ENCODE results near the gene ATP1A2. TPM values are rescaled to one million over a fixed set of nuclear protein-coding genes. Genes with fewer than 3 reads are reported as not detected.

Gene ATP1A2
- total and polyA plus RNA-seq, 2 experiments from 2014 or later, result 4.9 to 17.7 TPM

DNA sequence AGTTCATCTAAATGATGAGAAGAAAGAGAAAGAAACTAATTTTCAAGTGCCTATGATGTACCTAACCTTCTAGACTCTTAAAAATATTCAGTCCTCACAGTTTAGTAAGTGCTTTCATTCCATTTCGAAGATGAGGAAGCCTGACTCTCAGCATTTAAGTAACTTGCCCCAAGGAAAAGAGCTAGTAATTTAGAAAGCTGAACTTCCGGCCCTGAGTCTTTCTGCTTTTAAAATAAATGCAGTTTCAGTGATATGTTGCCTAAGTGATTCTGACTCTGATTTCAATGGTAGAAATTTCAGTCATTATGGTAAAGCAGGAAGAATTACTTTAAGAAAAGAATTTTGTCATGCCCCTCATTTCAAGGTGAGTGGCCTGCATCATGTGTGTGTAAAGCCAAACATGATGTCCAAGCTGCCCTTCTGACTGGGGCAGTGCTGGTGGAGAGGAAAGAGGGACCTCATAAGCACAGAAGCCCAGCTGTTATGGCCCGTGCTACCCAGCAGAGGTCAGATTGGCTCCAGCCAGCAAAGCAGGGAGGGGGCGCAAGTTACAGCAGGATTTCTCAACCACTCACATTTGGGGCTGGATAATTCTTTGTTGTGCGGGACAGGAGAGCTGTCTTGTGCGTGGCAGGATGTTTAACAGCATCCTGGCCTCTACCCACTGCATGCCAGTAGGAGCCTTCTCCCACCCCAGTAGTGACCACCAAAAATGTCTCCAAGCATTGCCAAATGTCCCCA is 46.6 kb downstream of the ATP1A2 start:
- Histone ChIP-seq H3K27ac (ENCODE audit: low read depth) (no peak overlapping the region), H3K79me2 (replicated peaks; ENCODE audit: insufficient read depth) (no peaks in the 10 kb centered on the region), H3K36me3 (ENCODE audit: insufficient read depth) (no peaks in the 10 kb centered on the region), H2AFZ (peak overlapping the region; percentile 84), H3K4me2 (peak overlapping the region; percentile 35; the same call in 1 of the 2 replicates), H3F3A (replicated peaks; ENCODE audit: low read depth) (no peaks in the 10 kb centered on the region), H3K4me3 (no peak overlapping the region), H3K27me3 (ENCODE audit: insufficient read depth) (no peaks in the 10 kb centered on the region), H3K4me1 (ENCODE audit: insufficient read depth) (peaks cover 6% of the 10 kb centered on the region), H3K9me2 (ENCODE audit: insufficient read depth) (no peaks in the 10 kb centered on the region), H4K20me1 (replicated peaks; ENCODE audit: insufficient read depth) (no peaks in the 10 kb centered on the region)
- Mint-ChIP-seq H3K27ac (no peak overlapping the region), H3K9me3 (no peaks in the 10 kb centered on the region), H3K36me3 (ENCODE audit: low read depth) (no peaks in the 10 kb centered on the region), H3K4me1 (peaks cover 18% of the 10 kb centered on the region), H3K4me3 (no peak overlapping the region), H3K27me3 (ENCODE audit: insufficient read depth, low read depth, poor library complexity) (peaks cover 9% of the 10 kb centered on the region)
- peak; percentile 91 for DNase-seq (ENCODE audit: low spot score)
- ATAC-seq, result peak; percentile 99
- TF ChIP-seq NANOG (IDR thresholded peaks at IDR 0.05; ENCODE audit: borderline replicate concordance), result no peak
- TF ChIP-seq, protein P1, sequence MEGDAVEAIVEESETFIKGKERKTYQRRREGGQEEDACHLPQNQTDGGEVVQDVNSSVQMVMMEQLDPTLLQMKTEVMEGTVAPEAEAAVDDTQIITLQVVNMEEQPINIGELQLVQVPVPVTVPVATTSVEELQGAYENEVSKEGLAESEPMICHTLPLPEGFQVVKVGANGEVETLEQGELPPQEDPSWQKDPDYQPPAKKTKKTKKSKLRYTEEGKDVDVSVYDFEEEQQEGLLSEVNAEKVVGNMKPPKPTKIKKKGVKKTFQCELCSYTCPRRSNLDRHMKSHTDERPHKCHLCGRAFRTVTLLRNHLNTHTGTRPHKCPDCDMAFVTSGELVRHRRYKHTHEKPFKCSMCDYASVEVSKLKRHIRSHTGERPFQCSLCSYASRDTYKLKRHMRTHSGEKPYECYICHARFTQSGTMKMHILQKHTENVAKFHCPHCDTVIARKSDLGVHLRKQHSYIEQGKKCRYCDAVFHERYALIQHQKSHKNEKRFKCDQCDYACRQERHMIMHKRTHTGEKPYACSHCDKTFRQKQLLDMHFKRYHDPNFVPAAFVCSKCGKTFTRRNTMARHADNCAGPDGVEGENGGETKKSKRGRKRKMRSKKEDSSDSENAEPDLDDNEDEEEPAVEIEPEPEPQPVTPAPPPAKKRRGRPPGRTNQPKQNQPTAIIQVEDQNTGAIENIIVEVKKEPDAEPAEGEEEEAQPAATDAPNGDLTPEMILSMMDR (conservative IDR thresholded peaks at IDR 0.05; ENCODE audit: low read depth in 2 of 2), result peak; percentile 82 to 98
- TF ChIP-seq JUNB (IDR thresholded peaks at IDR 0.05; ENCODE audit: unreplicated experiment), result no peak
- TF ChIP-seq POLR2AphosphoS5 (IDR thresholded peaks at IDR 0.05; ENCODE audit: low read depth), result no peak
- TF ChIP-seq EZH2 (IDR thresholded peaks at IDR 0.05; ENCODE audit: low read depth, unreplicated experiment), result no peak
- TF ChIP-seq, protein P2, sequence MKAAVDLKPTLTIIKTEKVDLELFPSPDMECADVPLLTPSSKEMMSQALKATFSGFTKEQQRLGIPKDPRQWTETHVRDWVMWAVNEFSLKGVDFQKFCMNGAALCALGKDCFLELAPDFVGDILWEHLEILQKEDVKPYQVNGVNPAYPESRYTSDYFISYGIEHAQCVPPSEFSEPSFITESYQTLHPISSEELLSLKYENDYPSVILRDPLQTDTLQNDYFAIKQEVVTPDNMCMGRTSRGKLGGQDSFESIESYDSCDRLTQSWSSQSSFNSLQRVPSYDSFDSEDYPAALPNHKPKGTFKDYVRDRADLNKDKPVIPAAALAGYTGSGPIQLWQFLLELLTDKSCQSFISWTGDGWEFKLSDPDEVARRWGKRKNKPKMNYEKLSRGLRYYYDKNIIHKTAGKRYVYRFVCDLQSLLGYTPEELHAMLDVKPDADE (IDR thresholded peaks at IDR 0.05), result no peak
- TF ChIP-seq ZNF331 (CRISPR knock-in tag; IDR thresholded peaks at IDR 0.05; ENCODE audit: low read depth), result no peak

DNA sequence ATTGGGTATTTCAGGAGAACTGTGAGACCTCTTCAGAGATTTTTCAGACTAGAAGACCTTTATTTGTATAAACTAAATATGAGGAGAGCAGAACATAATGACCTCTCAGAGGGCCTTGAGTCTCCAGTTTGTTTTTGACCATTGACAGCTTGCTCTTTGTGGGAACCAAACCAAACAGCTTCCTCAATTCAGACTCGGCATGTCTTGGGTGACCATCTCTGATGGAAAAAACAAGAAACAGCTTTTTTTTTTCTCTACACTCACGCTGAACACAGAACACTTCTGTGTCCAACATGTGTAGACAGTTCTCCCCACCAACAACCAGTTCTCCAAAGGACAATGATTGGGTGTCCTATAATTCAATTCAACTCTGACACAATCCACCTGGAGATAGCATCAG is 47.4 kb downstream of the ATP1A2 start:
- no peaks in the 10 kb centered on the region for H3K27me3 ChIP-seq (ENCODE audit: insufficient read depth)
- no peaks in the 10 kb centered on the region for H3K79me2 ChIP-seq (replicated peaks; ENCODE audit: insufficient read depth)
- peak overlapping the region; percentile 84; the same call in 1 of the 2 replicates for H2AFZ ChIP-seq
- Mint-ChIP-seq H3K27ac (no peak overlapping the region), H3K27me3 (ENCODE audit: insufficient read depth, low read depth, poor library complexity) (peaks cover 9% of the 10 kb centered on the region), H3K4me1 (peaks cover 26% of the 10 kb centered on the region), H3K36me3 (ENCODE audit: low read depth) (no peaks in the 10 kb centered on the region), H3K4me3 (no peak overlapping the region), H3K9me3 (no peaks in the 10 kb centered on the region)
- H3K4me1 ChIP-seq (ENCODE audit: insufficient read depth), result peaks cover 13% of the 10 kb centered on the region
- ATAC-seq, result no peak
- no peak for DNase-seq (ENCODE audit: low spot score)
- H3F3A ChIP-seq (replicated peaks; ENCODE audit: low read depth), result peaks cover 2% of the 10 kb centered on the region; the same call in 1 of the 2 replicates
- no peak for TF ChIP-seq EZH2 (IDR thresholded peaks at IDR 0.05; ENCODE audit: low read depth, unreplicated experiment)
- no peak for TF ChIP-seq ZNF114 (CRISPR knock-in tag; IDR thresholded peaks at IDR 0.05)
- no peak for TF ChIP-seq ZNF331 (CRISPR knock-in tag; IDR thresholded peaks at IDR 0.05; ENCODE audit: low read depth)
- no peak for TF ChIP-seq STAT1 (IDR thresholded peaks at IDR 0.05; ENCODE audit: unreplicated experiment)
- no peak for TF ChIP-seq POLR2AphosphoS5 (IDR thresholded peaks at IDR 0.05; ENCODE audit: low read depth)
- no peak overlapping the region for H3K4me3 ChIP-seq
- no peak overlapping the region for H3K27ac ChIP-seq (ENCODE audit: low read depth)
- no peaks in the 10 kb centered on the region for H3K36me3 ChIP-seq (ENCODE audit: insufficient read depth)
- H3K4me2 ChIP-seq, result no peak overlapping the region
- H4K20me1 ChIP-seq (replicated peaks; ENCODE audit: insufficient read depth), result no peaks in the 10 kb centered on the region
- no peaks in the 10 kb centered on the region for H3K9me2 ChIP-seq (ENCODE audit: insufficient read depth)
